Measurements from ENCODE around the gene CASP2. TPM values are rescaled to one million over a fixed set of nuclear protein-coding genes. Genes with fewer than 3 reads are reported as not detected.

Gene CASP2
- total and polyA plus RNA-seq, 4 donors, result 3.4 to 11.3 (median 4.1) TPM

GRCh38 chr7:143242306-143242705, 45.8 kb upstream of the CASP2 start:
- no peak for DNase-seq (ENCODE audit: low spot score)
- Histone ChIP-seq H3K9me3 (ENCODE audit: control insufficient read depth in 4 of 4, low read length in 3 of 4) (peaks cover 0 to 2% (median 0%) of the 10 kb centered on the region in 4 donors), H3K4me1 (ENCODE audit: control insufficient read depth in 4 of 4, insufficient read depth in 4 of 4, low read length in 3 of 4) (peaks cover 5 to 19% (median 11%) of the 10 kb centered on the region in 4 donors), H3K27ac (ENCODE audit: low read depth in 1 of 2, low read length in 2 of 2) (no peak overlapping the region), H3K4me3 (ENCODE audit: low read depth in 1 of 3, low read length in 3 of 3) (no peak overlapping the region), H3K27me3 (ENCODE audit: control insufficient read depth in 4 of 4, insufficient read depth in 4 of 4, low read length in 3 of 4) (no peaks in the 10 kb centered on the region), H3K9ac (ENCODE audit: low read depth in 1 of 2, low read length in 2 of 2) (no peak overlapping the region), H3K36me3 (ENCODE audit: control insufficient read depth in 4 of 4, insufficient read depth in 3 of 4, low read depth in 1 of 4, low read length in 3 of 4) (no peaks in the 10 kb centered on the region)
- 92% methylated on average over 11 of the region's 11 CpGs for WGBS
- TF ChIP-seq GABPA (IDR thresholded peaks at IDR 0.05 in 1 of 2, conservative IDR thresholded peaks at IDR 0.05 in 1 of 2) (no peak), JUND (IDR thresholded peaks at IDR 0.05) (no peak), REST (IDR thresholded peaks at IDR 0.05) (no peak), FOXA1 (IDR thresholded peaks at IDR 0.05) (no peak), CTCF (IDR thresholded peaks at IDR 0.05; ENCODE audit: low read depth, low read length, missing input control) (no peak), HNF4G (IDR thresholded peaks at IDR 0.05) (no peak), ATF3 (IDR thresholded peaks at IDR 0.05) (no peak), FOXA2 (IDR thresholded peaks at IDR 0.05) (no peak), RXRA (IDR thresholded peaks at IDR 0.05) (no peak), NR2F2 (IDR thresholded peaks at IDR 0.05) (no peak), SP1 (IDR thresholded peaks at IDR 0.05) (no peak), MAX (IDR thresholded peaks at IDR 0.05) (no peak), ZBTB33 (IDR thresholded peaks at IDR 0.05) (no peak), YY1 (IDR thresholded peaks at IDR 0.05) (no peak), EGR1 (IDR thresholded peaks at IDR 0.05; ENCODE audit: low read depth in 2 of 2) (no peak), RAD21 (IDR thresholded peaks at IDR 0.05) (no peak)

GRCh38 chr7:143243111-143243510, 45.0 kb upstream of the CASP2 start:
- Histone ChIP-seq H3K9ac (ENCODE audit: low read depth in 1 of 2, low read length in 2 of 2) (no peak overlapping the region), H3K27me3 (ENCODE audit: control insufficient read depth in 4 of 4, insufficient read depth in 4 of 4, low read length in 3 of 4) (no peaks in the 10 kb centered on the region), H3K4me1 (ENCODE audit: control insufficient read depth in 4 of 4, insufficient read depth in 4 of 4, low read length in 3 of 4) (peaks cover 5 to 24% (median 15%) of the 10 kb centered on the region in 4 donors), H3K36me3 (ENCODE audit: control insufficient read depth in 4 of 4, insufficient read depth in 3 of 4, low read depth in 1 of 4, low read length in 3 of 4) (no peaks in the 10 kb centered on the region), H3K4me3 (ENCODE audit: low read depth in 1 of 3, low read length in 3 of 3) (no peak overlapping the region), H3K9me3 (ENCODE audit: control insufficient read depth in 4 of 4, low read length in 3 of 4) (no peaks in the 10 kb centered on the region), H3K27ac (ENCODE audit: low read depth in 1 of 2, low read length in 2 of 2) (no peak overlapping the region)
- TF ChIP-seq GABPA (IDR thresholded peaks at IDR 0.05 in 1 of 2, conservative IDR thresholded peaks at IDR 0.05 in 1 of 2) (no peak), RXRA (IDR thresholded peaks at IDR 0.05) (no peak), YY1 (IDR thresholded peaks at IDR 0.05) (no peak), SP1 (IDR thresholded peaks at IDR 0.05) (no peak), MAX (IDR thresholded peaks at IDR 0.05) (no peak), ZBTB33 (IDR thresholded peaks at IDR 0.05) (no peak)
- no peak for DNase-seq (ENCODE audit: low spot score)
- WGBS, result 80% methylated on average over 7 of the region's 7 CpGs

All from liver (tissue), 9 donors.